ENCODE measurements around the gene MAGI1. TPM values are rescaled to one million over a fixed set of nuclear protein-coding genes. Genes with fewer than 3 reads are reported as not detected.

MAGI1 gene
- total RNA-seq, 1 experiment from 2014 or later = 58.2 TPM

DNA sequence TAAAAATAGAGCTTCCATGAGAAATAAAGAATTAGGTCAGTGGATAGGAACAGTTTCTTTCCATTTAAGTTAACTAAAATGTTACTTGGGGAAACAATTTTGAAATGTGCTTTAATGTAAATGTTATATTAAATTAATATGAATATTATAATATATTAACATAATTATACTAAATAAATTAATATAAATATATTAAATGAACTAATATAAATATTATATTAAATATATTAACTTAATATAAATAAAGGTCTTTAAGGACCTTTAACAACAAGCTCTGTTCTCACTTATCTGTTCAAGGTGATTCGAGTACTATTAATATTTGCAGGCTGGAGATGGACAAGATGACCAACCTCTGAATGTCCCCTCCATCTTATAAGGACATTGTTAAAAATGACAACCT is 100.6 kb downstream of the MAGI1 start:
- POLR2A ChIA-PET = no interaction called here
- Mint-ChIP-seq H3K27me3 (ENCODE audit: low read depth) (no peaks in the 10 kb centered on the region), H3K9me3 (peaks cover 5% of the 10 kb centered on the region), H3K4me3 (no peak overlapping the region), H3K36me3 (peaks cover 4% of the 10 kb centered on the region), H3K27ac (no peak overlapping the region), H3K4me1 (peaks cover 48% of the 10 kb centered on the region)
- no peak for ATAC-seq
- TF ChIP-seq, protein P1, sequence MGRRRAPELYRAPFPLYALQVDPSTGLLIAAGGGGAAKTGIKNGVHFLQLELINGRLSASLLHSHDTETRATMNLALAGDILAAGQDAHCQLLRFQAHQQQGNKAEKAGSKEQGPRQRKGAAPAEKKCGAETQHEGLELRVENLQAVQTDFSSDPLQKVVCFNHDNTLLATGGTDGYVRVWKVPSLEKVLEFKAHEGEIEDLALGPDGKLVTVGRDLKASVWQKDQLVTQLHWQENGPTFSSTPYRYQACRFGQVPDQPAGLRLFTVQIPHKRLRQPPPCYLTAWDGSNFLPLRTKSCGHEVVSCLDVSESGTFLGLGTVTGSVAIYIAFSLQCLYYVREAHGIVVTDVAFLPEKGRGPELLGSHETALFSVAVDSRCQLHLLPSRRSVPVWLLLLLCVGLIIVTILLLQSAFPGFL (CRISPR knock-in tag; IDR thresholded peaks at IDR 0.05; ENCODE audit: borderline replicate concordance) = no peak
- TF ChIP-seq HMGA2 (CRISPR knock-in tag; IDR thresholded peaks at IDR 0.05) = peak; percentile 98
- TF ChIP-seq SP1 (CRISPR knock-in tag; conservative IDR thresholded peaks at IDR 0.05) = no peak
- no peak for DNase-seq (ENCODE audit: low spot score)
- CTCF ChIA-PET = interaction anchor here (1.4 kb wide), 1 partner anchor 8 kb away, joined by 4 read pairs; no protein-coding TSS in a partner anchor

GRCh38 chr3:65936908-65937638 is 101.6 kb downstream of the MAGI1 start:
- Mint-ChIP-seq H3K9me3 (peaks cover 11% of the 10 kb centered on the region), H3K27me3 (ENCODE audit: low read depth) (no peaks in the 10 kb centered on the region), H3K4me3 (no peak overlapping the region), H3K36me3 (peaks cover 9% of the 10 kb centered on the region), H3K4me1 (peaks cover 47% of the 10 kb centered on the region), H3K27ac (0 out of 2 replicates have a peak overlapping the region, but pooled peaks have one; percentile 30)
- ChIA-PET POLR2A (no interaction called here), CTCF (interaction anchor here (1.4 kb wide), 1 partner anchor 10 kb away, joined by 4 read pairs; no protein-coding TSS in a partner anchor)
- DNase-seq (ENCODE audit: low spot score) = no peak
- ATAC-seq = peak; percentile 68
- 0 out of 2 replicates have a peak, but pooled peaks have one; percentile 4 for TF ChIP-seq ZNF423 (CRISPR knock-in tag; IDR thresholded peaks at IDR 0.05)
- no peak for TF ChIP-seq NFYB (CRISPR knock-in tag; conservative IDR thresholded peaks at IDR 0.05; ENCODE audit: low read depth)

- POLR2A ChIA-PET = no interaction called here
- Mint-ChIP-seq H3K27me3 (ENCODE audit: low read depth) (no peaks in the 10 kb centered on the region), H3K36me3 (peaks cover 9% of the 10 kb centered on the region), H3K27ac (no peak overlapping the region; the same call in 1 of the 2 replicates), H3K4me1 (peaks cover 40% of the 10 kb centered on the region), H3K4me3 (no peak overlapping the region), H3K9me3 (peaks cover 11% of the 10 kb centered on the region)
- no peak; the same call in 1 of the 2 replicates for ATAC-seq
- no peak for DNase-seq (ENCODE audit: low spot score)
- CTCF ChIA-PET = no interaction called here
- TF ChIP-seq ERG (CRISPR knock-in tag; IDR thresholded peaks at IDR 0.05) (no peak), MYBL2 (CRISPR knock-in tag; IDR thresholded peaks at IDR 0.05) (no peak), NFYB (CRISPR knock-in tag; conservative IDR thresholded peaks at IDR 0.05; ENCODE audit: low read depth) (no peak), MXD4 (CRISPR knock-in tag; IDR thresholded peaks at IDR 0.05; ENCODE audit: borderline replicate concordance) (no peak), ZNF232 (CRISPR knock-in tag; IDR thresholded peaks at IDR 0.05) (no peak), ZNF281 (CRISPR knock-in tag; IDR thresholded peaks at IDR 0.05) (no peak)
- TF ChIP-seq, protein P2, sequence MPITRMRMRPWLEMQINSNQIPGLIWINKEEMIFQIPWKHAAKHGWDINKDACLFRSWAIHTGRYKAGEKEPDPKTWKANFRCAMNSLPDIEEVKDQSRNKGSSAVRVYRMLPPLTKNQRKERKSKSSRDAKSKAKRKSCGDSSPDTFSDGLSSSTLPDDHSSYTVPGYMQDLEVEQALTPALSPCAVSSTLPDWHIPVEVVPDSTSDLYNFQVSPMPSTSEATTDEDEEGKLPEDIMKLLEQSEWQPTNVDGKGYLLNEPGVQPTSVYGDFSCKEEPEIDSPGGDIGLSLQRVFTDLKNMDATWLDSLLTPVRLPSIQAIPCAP (CRISPR knock-in tag; IDR thresholded peaks at IDR 0.05) = no peak
- TF ChIP-seq, protein P3, sequence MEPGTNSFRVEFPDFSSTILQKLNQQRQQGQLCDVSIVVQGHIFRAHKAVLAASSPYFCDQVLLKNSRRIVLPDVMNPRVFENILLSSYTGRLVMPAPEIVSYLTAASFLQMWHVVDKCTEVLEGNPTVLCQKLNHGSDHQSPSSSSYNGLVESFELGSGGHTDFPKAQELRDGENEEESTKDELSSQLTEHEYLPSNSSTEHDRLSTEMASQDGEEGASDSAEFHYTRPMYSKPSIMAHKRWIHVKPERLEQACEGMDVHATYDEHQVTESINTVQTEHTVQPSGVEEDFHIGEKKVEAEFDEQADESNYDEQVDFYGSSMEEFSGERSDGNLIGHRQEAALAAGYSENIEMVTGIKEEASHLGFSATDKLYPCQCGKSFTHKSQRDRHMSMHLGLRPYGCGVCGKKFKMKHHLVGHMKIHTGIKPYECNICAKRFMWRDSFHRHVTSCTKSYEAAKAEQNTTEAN (CRISPR knock-in tag; IDR thresholded peaks at IDR 0.05) = no peak
- TF ChIP-seq, protein P4, sequence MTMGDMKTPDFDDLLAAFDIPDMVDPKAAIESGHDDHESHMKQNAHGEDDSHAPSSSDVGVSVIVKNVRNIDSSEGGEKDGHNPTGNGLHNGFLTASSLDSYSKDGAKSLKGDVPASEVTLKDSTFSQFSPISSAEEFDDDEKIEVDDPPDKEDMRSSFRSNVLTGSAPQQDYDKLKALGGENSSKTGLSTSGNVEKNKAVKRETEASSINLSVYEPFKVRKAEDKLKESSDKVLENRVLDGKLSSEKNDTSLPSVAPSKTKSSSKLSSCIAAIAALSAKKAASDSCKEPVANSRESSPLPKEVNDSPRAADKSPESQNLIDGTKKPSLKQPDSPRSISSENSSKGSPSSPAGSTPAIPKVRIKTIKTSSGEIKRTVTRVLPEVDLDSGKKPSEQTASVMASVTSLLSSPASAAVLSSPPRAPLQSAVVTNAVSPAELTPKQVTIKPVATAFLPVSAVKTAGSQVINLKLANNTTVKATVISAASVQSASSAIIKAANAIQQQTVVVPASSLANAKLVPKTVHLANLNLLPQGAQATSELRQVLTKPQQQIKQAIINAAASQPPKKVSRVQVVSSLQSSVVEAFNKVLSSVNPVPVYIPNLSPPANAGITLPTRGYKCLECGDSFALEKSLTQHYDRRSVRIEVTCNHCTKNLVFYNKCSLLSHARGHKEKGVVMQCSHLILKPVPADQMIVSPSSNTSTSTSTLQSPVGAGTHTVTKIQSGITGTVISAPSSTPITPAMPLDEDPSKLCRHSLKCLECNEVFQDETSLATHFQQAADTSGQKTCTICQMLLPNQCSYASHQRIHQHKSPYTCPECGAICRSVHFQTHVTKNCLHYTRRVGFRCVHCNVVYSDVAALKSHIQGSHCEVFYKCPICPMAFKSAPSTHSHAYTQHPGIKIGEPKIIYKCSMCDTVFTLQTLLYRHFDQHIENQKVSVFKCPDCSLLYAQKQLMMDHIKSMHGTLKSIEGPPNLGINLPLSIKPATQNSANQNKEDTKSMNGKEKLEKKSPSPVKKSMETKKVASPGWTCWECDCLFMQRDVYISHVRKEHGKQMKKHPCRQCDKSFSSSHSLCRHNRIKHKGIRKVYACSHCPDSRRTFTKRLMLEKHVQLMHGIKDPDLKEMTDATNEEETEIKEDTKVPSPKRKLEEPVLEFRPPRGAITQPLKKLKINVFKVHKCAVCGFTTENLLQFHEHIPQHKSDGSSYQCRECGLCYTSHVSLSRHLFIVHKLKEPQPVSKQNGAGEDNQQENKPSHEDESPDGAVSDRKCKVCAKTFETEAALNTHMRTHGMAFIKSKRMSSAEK (CRISPR knock-in tag; IDR thresholded peaks at IDR 0.05; ENCODE audit: borderline replicate concordance) = no peak
- TF ChIP-seq, protein P5, sequence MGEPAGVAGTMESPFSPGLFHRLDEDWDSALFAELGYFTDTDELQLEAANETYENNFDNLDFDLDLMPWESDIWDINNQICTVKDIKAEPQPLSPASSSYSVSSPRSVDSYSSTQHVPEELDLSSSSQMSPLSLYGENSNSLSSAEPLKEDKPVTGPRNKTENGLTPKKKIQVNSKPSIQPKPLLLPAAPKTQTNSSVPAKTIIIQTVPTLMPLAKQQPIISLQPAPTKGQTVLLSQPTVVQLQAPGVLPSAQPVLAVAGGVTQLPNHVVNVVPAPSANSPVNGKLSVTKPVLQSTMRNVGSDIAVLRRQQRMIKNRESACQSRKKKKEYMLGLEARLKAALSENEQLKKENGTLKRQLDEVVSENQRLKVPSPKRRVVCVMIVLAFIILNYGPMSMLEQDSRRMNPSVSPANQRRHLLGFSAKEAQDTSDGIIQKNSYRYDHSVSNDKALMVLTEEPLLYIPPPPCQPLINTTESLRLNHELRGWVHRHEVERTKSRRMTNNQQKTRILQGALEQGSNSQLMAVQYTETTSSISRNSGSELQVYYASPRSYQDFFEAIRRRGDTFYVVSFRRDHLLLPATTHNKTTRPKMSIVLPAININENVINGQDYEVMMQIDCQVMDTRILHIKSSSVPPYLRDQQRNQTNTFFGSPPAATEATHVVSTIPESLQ (CRISPR knock-in tag; IDR thresholded peaks at IDR 0.05) = no peak
- TF ChIP-seq, protein P6, sequence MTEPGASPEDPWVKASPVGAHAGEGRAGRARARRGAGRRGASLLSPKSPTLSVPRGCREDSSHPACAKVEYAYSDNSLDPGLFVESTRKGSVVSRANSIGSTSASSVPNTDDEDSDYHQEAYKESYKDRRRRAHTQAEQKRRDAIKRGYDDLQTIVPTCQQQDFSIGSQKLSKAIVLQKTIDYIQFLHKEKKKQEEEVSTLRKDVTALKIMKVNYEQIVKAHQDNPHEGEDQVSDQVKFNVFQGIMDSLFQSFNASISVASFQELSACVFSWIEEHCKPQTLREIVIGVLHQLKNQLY (CRISPR knock-in tag; IDR thresholded peaks at IDR 0.05) = no peak
Observed at GRCh38 chr3:65935724-65936123, 103.0 kb downstream of the MAGI1 start.

Measured in WTC11 (cell line).